ENCODE measurements around the gene ZNF554.

The ZNF554 gene

GRCh38 chr19:2827840-2828489, 8.3 kb downstream of the ZNF554 start:
- no peak for DNase-seq (ENCODE audit: low spot score)

GRCh38 chr19:2834294-2834871, 14.7 kb downstream of the ZNF554 start:
- DNase-seq (ENCODE audit: low spot score) = no peak

- DNase-seq (ENCODE audit: low spot score) = no peak
Measured at GRCh38 chr19:2837430-2837829, 17.8 kb downstream of the ZNF554 start.

- DNase-seq (ENCODE audit: low spot score) = peak; percentile 100
Measured at GRCh38 chr19:2840794-2841791, 21.4 kb downstream of the ZNF554 start, which contains the start of gene ZNF555. Gene ZNF555, plus strand, starts transcription at chr19:2841475. Its CDS starts 98 bp downstream, at chr19:2841573.

GRCh38 chr19:2841855-2842574, 22.3 kb downstream of the ZNF554 start:
- DNase-seq (ENCODE audit: low spot score) = no peak

GRCh38 chr19:2845107-2845506, 25.4 kb downstream of the ZNF554 start:
- no peak for DNase-seq (ENCODE audit: low spot score)

- DNase-seq (ENCODE audit: low spot score) = no peak
Measured at GRCh38 chr19:2846180-2846894, 26.7 kb downstream of the ZNF554 start.

GRCh38 chr19:2847507-2847906, 27.8 kb downstream of the ZNF554 start:
- DNase-seq (ENCODE audit: low spot score) = no peak

GRCh38 chr19:2848616-2849015, 28.9 kb downstream of the ZNF554 start:
- DNase-seq (ENCODE audit: low spot score) = no peak

GRCh38 chr19:2850256-2850925, 30.7 kb downstream of the ZNF554 start:
- no peak for DNase-seq (ENCODE audit: low spot score)

- DNase-seq (ENCODE audit: low spot score) = no peak
Measured at GRCh38 chr19:2852598-2852997, 32.9 kb downstream of the ZNF554 start.

GRCh38 chr19:2853015-2853606, 33.4 kb downstream of the ZNF554 start:
- DNase-seq (ENCODE audit: low spot score) = no peak

GRCh38 chr19:2854849-2855248, 35.2 kb downstream of the ZNF554 start:
- no peak for DNase-seq (ENCODE audit: low spot score)

- no peak for DNase-seq (ENCODE audit: low spot score)
Measured at GRCh38 chr19:2856457-2857050, 36.9 kb downstream of the ZNF554 start.

- DNase-seq (ENCODE audit: low spot score) = no peak
Measured at GRCh38 chr19:2858864-2859263, 39.2 kb downstream of the ZNF554 start.

GRCh38 chr19:2863816-2864215, 44.1 kb downstream of the ZNF554 start:
- DNase-seq (ENCODE audit: low spot score) = no peak

- no peak for DNase-seq (ENCODE audit: low spot score)
Measured at GRCh38 chr19:2865334-2866100, 45.8 kb downstream of the ZNF554 start.

GRCh38 chr19:2866495-2867024, 46.9 kb downstream of the ZNF554 start:
- DNase-seq (ENCODE audit: low spot score) = no peak

Measured in LoVo (cell line).